Measurements from ENCODE around the gene NEU3.

The NEU3 gene, protein sequence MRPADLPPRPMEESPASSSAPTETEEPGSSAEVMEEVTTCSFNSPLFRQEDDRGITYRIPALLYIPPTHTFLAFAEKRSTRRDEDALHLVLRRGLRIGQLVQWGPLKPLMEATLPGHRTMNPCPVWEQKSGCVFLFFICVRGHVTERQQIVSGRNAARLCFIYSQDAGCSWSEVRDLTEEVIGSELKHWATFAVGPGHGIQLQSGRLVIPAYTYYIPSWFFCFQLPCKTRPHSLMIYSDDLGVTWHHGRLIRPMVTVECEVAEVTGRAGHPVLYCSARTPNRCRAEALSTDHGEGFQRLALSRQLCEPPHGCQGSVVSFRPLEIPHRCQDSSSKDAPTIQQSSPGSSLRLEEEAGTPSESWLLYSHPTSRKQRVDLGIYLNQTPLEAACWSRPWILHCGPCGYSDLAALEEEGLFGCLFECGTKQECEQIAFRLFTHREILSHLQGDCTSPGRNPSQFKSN

DNA sequence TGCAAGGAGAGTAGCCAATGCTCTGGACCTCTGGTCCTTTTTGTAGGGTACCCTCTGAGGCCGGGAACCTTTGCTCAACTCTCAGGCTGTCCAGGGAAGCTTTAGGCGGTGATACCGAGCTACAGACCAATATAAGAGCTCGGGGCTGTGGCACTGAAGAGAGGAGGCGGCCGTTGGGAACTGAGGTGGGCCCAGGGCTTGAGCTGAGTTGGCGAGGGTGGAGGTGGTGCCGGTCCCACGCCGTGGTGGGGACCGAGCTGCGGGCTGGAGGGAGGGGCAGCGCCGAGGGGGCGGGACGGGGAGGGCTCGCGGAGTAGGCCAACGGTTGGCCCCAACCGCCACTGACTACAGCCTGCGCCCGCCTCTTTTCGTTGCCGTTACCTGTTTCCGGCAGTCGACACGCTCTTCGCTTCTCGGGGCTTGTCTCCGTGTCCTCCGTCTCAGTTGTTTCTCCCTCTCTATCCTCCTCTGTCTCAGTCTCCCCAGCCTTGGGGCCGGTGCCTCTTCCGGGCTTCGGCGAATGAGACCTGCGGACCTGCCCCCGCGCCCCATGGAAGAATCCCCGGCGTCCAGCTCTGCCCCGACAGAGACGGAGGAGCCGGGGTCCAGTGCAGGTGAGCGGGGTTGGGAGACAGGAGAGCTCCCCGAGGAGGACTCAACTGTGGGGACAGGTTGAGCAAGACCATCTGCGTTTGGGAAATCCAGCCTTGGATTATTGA, at the start of gene NEU3:
Gene NEU3 (plus strand): TSS at position 393 of the 719 bp plus-strand sequence. CDS start 128 bp downstream, at position 521.
- TF ChIP-seq, protein P1, sequence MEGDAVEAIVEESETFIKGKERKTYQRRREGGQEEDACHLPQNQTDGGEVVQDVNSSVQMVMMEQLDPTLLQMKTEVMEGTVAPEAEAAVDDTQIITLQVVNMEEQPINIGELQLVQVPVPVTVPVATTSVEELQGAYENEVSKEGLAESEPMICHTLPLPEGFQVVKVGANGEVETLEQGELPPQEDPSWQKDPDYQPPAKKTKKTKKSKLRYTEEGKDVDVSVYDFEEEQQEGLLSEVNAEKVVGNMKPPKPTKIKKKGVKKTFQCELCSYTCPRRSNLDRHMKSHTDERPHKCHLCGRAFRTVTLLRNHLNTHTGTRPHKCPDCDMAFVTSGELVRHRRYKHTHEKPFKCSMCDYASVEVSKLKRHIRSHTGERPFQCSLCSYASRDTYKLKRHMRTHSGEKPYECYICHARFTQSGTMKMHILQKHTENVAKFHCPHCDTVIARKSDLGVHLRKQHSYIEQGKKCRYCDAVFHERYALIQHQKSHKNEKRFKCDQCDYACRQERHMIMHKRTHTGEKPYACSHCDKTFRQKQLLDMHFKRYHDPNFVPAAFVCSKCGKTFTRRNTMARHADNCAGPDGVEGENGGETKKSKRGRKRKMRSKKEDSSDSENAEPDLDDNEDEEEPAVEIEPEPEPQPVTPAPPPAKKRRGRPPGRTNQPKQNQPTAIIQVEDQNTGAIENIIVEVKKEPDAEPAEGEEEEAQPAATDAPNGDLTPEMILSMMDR (IDR thresholded peaks at IDR 0.05; ENCODE audit: low read depth, low read length) = no peak
- H3K4me3 ChIP-seq (ENCODE audit: low read depth, low read length) = peak within 1 kb of the TSS; percentile 88

DNA sequence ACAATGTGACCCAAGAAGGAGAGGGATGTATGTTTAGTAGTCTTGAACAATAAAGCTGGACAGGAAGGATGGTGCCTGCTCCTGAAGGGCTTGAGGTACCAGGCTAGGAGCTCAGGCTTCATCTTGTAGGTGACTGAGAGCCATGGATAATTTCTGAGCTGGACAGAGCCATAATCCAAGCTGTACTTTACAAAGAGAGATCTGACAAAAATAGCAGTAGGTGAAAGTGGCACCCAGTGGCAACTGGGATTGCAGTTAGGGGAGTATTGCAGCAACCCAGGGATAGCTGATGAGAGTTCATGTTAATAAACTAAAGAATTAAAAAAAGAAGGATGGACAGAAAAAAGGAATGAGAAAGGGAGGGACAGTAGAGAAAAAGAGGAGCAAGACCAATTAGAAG, 47.2 kb upstream of the NEU3 start:
- TF ChIP-seq, protein P1 (IDR thresholded peaks at IDR 0.05; ENCODE audit: low read depth, low read length) = no peak
- no peak overlapping the region for H3K4me3 ChIP-seq (ENCODE audit: low read depth, low read length)

DNA sequence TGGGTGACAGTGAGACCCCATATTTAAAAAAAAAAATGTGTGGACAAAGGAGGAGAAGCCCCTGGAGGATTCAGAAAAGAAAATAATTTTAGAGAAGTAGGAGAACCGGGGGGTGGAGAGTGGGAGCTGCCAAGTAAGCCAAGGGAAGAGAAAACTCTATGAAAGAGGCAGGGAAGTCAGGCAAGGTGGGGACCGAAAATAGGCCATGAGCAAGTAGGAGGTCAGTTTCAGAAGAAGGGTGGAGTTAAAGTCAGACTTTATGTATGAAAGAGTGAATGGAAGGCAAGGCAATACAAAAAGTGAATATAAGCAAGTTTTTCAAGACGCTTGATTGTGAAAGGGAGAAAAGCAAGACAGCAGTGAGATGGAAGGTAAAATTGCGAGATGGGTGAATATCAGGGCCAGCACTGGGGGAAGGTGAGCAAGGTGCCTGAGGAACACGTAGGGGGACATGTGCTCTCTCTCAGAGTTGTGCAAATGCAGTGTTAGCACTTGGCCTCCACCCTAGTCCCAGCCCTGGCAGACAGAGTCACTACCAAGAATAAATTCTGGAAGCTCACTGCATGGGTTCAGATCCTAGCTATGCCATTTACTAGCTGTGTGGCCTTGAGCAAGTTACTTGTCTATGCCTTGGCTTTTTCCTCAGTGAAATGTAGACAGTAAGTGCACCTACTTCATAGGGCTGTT, 46.5 kb upstream of the NEU3 start:
- TF ChIP-seq, protein P1 (IDR thresholded peaks at IDR 0.05; ENCODE audit: low read depth, low read length) = no peak
- H3K4me3 ChIP-seq (ENCODE audit: low read depth, low read length) = no peak overlapping the region

DNA sequence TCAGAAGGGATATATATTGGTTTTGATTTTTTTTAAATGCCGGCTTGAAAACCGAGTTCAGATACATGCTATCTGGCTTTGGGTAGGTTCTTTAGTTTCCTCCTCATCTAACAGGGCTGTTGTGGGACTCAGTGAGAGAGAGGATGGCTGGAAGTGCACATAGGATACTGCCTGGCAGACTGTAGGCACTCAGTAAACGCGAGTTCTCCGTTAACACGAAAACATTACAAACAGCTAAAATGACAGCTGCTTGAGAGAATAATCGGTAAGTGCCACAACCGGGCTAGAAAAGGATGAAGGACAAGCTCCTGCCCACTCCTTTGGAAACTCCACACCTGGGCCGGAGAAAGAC, 40.2 kb upstream of the NEU3 start:
- TF ChIP-seq, protein P1 (IDR thresholded peaks at IDR 0.05; ENCODE audit: low read depth, low read length) = no peak

DNA sequence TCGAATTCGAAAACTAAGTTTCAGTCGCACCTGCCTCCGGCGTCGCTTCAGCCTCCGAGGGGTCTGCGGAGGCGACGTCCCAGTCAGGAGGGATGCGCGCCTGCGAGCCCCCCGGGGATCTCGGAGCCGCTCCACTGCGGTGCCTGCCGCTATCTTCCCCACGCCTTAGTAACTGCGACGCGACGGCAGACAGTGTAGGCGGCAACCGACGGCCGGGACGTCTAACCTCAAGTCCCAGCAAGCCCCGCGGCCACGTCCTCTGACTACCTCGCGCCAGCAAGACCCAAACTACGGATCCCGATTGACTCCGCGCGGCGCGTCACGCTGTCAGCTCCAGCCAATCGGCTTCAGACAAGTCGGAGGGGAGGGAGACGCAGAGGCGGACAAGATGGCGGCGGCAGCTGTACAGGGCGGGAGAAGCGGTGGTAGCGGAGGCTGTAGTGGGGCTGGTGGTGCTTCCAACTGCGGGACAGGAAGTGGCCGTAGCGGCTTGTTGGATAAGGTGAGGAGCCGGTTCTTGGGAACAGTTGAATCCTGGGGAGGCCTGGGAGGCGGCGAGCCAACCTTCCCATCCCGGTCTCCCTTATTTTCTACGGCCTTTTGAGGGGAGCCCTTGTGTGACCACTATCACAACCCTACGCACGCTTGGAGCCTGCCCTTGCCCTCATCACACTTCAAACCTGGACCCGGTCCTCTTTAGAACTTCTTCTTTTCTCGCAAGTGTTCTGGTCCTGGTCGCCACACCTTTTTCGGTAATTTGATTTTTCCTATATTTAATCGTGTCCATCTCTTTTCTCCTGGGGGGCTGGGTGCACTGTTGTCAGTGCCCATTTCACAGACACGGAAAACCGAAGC, 39.6 kb upstream of the NEU3 start, which contains the start of the genes SPCS2 and XRRA1:
Gene SPCS2 (plus strand): TSS at position 369 of the 855 bp plus-strand sequence. CDS start 20 bp downstream, at position 389.
Gene XRRA1 (minus strand): TSS at position 194 of the 855 bp plus-strand sequence. CDS start 8,213 bp downstream, outside the sequence.
- TF ChIP-seq, protein P1 (IDR thresholded peaks at IDR 0.05; ENCODE audit: low read depth, low read length) = no peak
- H3K4me3 ChIP-seq (ENCODE audit: low read depth, low read length) = peak within 1 kb of the TSS; percentile 97

More for the DNA sequence above, 40.2 kb upstream of the NEU3 start:
- peak overlapping the region; percentile 97 for H3K4me3 ChIP-seq (ENCODE audit: low read depth, low read length)

DNA sequence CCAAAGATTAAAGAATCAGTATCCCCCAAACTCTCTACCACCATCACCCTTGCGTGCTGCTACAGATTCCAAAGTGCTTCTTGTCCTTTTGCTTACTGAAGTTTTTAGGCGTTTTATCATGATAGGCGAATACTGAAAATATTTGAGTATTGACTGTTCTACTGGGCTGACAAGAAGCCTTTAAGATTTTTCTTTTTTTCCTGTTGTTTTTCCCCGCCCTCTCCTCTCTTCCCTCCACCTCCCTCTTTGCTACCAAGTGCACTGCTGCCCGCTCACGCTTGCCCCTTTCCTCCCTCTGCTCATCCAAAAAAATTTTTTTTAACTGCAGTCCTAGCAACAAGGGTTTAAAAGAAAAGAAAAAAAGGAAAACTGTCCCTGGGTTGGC, 39.0 kb upstream of the NEU3 start:
- TF ChIP-seq, protein P1 (IDR thresholded peaks at IDR 0.05; ENCODE audit: low read depth, low read length) = no peak
- H3K4me3 ChIP-seq (ENCODE audit: low read depth, low read length) = peak overlapping the region; percentile 97
